GM19025 (cell line): ENCODE data around the gene HNRNPUL1.
"Not testable (repeated sequence)": the region's sequence is repeated elsewhere in the genome, so short reads cannot be mapped to it uniquely, and the experiment has no call there.

ENCODE experiments used
- ATAC-seq: cut with Tn5 transposase; IDR thresholded peaks from one replicate; pipeline ENCODE4 v1.9.1; 2021; ENCODE audit warnings: mild to moderate bottlenecking, low read depth, moderate library complexity; ENCODE audit not compliant: unreplicated experiment

Gene HNRNPUL1

DNA sequence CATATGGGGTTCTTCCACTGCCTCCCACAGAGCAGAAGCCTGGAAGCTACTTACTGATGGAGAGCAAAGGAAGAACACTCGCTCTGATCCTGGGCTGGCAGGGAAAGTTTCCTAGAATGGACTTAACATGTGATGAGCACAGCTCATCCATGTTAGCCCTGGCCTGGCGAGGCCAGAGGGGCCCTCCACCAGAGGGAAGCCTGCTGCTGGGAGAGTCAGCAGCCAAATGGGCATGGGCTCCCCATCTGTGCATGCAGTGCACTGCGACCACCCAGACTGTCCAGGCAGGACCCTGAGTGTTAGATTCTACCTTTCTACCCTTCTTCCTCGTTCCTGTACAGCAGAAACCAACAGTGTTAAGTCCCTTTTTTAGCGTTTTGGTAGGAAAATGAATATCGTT, 8.9 kb downstream of the HNRNPUL1 start:
- no peak for ATAC-seq

DNA sequence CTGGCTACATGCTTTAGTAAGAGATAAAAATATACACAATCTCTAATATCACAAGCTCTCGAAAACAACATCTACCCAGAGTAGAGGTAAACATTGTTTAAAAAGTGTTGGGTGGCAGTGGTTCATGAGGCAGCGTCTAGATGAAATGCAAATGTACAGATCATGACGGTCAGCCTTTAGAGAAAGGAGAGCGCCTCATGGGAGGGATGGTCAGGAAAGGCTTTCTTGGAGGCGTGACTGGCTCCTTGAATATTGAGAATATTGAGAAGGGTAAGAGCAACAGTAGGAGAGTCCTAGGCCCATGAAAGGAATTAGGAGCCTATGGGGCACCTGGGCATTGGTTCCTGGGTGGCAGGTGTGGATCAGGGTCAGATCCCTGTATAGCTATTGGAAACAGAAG, 10.6 kb downstream of the HNRNPUL1 start:
- no peak for ATAC-seq

DNA sequence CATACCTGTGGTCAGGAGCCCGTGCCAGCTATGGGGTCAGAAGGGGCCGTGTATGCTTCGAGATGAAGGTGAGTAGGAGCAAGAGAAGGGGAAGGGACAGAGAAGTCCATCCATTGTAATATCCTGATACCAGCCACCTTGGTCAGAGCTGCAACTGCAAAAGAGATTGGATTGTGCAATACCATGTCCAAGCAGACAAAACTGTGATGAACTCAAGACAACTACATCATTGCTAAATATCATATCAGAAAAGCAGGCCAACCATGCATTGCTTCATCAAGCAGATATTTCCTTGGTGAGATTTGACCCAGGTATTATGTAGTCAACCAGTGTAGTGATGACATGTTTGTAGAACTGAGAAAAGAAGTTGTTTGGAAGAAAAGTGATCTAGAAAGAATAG, 12.1 kb downstream of the HNRNPUL1 start:
- ATAC-seq, result no peak

DNA sequence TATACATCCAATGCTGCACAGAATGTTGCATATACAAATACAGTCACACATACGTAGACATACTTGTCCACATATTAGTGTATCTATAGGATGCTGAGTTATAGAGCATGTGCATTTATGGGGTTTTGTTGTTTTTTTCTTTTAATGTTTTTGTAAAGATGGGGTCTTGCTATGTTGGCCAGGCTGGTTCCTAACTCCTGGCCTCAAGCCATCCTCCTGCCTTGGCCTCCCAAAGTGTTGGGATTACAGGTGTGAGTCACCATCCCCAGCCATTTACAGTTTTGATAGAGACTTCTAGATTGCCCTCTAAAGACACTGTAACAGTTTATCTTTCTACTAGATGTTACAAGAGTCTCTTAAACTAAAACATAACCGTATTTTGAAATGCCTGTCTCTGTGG, 14.3 kb downstream of the HNRNPUL1 start:
- no peak for ATAC-seq

DNA sequence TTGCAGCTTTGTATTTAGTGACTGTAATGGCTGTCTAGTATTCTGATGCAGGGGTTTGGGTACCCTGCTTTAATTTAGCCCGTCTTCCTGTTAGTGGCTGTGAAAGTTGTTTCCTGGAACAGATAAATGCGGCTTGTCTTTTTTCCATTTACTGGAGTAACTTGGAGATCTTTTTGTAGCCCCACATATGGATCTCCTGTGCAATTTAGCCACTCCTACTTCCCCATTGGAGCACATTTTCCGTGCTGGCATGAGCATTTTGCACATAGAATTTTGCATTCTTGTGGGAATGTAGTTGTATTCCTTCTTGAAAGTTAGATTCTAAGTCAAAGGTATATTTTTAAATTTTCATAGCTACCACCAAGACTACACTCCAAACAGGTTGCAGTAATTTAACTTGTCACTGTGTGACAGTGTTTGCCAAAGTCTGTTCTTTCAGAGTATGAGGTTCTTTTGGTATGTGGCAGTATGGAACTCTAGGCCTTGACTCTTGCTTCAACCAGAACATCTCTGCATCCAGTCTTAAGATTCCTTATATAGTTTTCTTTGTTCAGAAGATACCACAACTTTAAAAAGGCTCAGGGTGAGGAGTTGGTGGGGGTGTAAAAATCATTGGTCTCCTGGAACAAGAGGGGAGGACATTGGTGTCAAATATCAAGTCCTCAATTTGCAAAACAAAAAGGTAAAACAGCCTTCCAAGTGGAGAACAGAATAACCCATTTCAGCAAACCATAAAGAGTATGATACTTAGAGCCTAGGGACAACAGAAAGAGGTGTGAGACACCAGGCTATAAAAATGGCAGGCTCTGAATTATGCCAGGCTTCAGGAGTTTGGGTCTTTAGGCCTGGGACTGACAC, 24.7 kb downstream of the HNRNPUL1 start:
- ATAC-seq, result no peak

DNA sequence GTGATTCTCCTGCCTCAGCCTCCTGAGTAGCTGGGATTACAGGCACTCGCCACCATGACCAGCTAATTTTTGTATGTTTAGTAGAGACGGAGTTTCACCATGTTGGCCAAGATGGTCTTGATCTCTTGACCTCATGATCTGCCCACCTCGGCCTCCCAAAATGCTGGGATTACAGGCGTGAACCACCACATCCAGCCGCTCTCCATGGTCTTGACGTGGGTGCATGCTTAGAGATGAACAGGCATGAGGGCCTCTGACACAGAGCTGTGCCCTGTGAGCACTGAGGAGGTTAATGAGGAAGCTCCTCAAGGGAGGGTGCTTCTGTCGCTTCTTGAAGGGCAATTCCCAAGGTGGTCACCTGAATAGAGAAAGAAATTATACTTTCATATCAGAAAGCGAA, 25.6 kb downstream of the HNRNPUL1 start:
- ATAC-seq, result not testable (repeated sequence)

DNA sequence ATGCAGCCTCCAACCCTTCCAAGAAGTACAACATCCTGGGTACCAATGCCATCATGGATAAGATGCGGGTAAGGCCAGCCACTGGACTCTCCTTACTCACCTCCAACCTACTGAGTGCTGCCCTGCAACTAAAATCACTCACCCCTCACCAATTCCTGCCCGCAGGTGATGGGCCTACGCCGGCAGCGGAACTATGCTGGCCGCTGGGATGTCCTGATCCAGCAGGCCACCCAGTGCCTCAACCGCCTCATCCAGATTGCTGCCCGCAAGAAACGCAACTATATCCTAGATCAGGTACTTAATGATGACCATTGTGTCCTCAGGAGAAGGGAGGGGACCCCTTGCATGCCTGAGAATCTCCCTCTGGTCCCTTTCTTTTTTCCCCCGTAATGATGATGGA, 30.2 kb downstream of the HNRNPUL1 start:
- no peak for ATAC-seq

DNA sequence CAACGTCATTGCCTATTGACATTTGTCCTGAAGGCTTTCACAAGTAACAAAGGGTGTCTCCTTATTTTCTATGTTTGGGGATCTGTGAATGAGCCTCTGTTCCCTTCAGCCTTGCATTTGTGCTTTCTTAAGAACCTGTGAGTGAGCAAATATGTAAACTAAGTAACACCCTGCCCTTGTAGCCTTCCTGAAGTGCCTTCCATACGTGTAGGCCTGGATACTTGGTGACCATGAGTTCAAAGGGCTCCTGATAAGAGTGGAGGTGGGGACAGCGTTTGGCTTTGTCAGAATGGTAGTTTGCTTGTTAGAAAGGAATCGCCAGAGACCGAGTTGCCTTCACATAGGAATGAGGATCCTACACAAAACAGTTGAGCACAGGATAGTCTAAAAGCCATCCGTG, 31.3 kb downstream of the HNRNPUL1 start:
- no peak for ATAC-seq

DNA sequence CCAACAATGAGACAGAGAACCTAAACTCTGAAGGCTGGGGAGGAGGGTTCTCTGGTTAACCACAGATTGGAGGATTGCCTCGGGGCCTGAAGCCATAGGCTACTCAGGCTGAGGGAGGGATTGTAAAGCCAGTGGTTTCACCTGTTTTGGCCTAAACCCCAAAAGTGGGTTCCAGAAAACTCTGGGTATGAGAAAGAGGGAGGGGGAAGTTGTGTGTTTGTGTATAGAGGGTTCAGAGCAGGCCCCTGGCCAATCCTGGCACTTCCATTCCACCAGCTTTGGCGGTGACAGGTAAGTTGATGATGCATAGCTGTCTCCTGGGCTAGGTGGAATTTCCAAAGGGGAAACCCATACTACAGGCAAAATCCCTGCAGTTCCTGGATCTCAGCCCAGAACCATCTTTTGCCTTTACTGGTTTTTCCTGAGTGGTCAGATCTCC, 32.3 kb downstream of the HNRNPUL1 start:
- ATAC-seq, result no peak

DNA sequence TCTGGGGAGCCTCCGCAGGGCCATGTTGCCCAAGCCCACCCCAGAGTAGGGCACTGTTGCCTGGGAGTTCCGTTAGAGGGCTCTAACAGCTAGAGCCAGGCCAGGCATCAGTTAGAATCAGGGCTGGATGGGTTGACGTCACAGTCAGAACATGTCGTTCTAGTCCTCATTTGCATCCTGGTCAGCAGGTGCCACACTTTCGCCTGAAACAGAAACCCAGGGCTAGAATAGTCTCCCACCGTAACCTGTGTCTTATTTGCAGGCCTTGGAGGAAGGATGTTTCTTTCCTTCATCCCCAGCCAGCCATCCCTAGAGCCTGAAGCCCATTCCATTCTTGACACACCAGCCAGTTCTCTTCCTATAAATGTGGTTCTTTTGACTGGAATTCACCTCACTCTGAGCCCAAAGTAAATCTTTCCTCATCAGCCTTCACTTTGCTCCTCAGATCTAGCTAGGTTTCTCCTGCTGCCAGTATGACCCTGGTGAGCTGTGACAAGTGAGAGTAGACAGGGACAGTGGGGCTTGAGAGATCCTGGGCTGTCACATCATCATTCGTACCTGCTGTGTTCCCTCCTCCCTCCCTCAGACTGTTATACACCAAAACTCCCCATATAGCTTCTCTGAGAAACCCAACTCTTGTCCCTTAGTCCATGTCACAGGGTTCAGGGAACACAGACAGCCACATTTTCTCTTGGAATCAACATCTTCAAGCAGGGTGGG, 33.6 kb downstream of the HNRNPUL1 start:
- peak; percentile 78 for ATAC-seq

- ATAC-seq, result peak; percentile 19
These were observed 34.3 kb downstream of the HNRNPUL1 start for GRCh38 chr19:41298348-41298964.

GRCh38 chr19:41299046-41299754, 35.0 kb downstream of the HNRNPUL1 start:
- ATAC-seq, result no peak

GRCh38 chr19:41299755-41300089, 35.5 kb downstream of the HNRNPUL1 start:
- ATAC-seq, result no peak

GRCh38 chr19:41300555-41300954, 36.4 kb downstream of the HNRNPUL1 start:
- ATAC-seq, result no peak

GRCh38 chr19:41302624-41303351, 38.6 kb downstream of the HNRNPUL1 start:
- no peak for ATAC-seq

- no peak for ATAC-seq
These were observed 39.8 kb downstream of the HNRNPUL1 start for GRCh38 chr19:41303954-41304353.

DNA sequence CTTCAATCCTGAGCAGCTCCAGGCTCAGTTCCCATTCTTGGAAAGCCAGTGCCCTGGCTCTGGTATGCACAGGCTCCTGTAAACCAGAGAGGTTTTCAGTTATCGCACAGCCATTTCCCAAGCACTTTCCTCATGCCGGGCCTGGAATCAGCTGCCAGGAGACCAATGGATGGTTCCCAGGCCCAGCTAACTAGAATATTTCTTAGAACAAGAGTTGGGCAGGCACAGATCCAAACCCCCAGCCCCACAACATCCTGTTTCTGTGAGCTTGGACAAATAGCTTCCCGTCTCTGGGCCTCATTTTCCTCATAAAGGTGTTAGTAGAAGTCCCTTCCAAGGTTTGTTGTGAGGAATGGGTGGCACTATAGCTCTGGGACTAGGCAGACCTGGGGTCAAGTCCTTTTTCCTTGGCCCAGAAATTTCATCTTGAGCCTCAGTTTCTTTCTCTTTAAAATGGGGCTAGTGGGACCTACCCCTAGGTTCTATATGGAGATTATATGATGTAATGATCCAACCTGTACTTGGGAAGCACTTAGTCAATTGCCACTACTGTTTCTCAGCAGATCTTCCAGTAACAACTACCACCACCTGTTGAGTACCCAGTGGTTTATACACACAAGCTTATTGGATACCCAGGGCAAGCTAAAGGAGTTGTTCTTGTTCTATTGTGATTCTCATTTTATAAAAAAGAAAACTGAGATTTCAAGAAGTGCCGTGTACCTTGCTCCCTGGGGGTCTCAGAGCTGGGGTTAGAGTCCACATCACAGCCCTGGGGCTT, 40.7 kb downstream of the HNRNPUL1 start:
- no peak for ATAC-seq

DNA sequence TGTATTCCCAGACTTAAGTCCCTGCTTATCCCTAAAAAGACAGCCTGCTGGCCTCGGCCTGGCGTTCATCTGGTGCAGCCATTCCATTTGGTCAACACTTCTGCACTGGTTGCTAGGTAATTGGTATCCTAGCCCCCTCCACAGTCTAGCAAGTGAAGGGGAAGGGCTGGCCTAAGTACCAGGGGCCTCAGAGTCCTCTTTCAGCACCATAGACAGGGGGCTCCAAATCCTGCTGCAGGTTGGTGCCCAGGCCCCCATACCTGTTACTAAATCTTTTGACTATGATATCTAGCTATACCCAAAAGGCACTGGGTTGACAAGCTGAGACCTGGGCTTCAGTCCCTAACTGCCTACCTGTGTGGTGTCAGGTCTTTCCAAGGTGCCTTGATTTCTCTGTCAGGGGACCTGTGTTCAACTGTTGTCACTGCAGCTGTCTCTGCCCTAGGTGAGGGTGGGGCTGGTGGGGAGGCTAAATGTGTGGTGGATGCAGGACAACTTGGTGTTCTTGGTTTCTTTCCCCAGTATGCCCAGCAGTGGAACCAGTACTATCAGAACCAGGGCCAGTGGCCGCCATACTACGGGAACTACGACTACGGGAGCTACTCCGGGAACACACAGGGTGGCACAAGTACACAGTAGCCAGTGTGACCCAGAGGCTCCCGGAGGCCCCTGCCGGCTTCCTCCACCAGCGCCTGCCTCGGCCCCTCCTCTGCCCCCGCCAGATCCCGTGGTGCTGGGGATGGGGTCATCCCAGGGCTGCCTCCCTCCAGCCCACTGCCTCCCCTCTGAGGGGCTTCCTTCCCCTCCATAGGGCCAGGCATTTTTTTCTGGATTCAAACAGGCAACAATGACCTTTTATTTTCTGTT, 42.0 kb downstream of the HNRNPUL1 start:
- no peak for ATAC-seq
